Glutamatergic neuron (in vitro differentiated cells): ENCODE data around the gene PRKD3. TPM values are rescaled to one million over a fixed set of nuclear protein-coding genes. Genes with fewer than 3 reads are reported as not detected.

Experiments used
- DNase-seq: peaks from one replicate; pipeline ENCODE4 v3.0.0; 2022
- H3K27ac Mint-ChIP-seq: one replicate; pipeline ENCODE4 v1.8.0; 2020; ENCODE audit warnings: mild to moderate bottlenecking, mixed read lengths, inconsistent platforms; ENCODE audit not compliant: unreplicated experiment
- H3K27me3 Mint-ChIP-seq: one replicate; pipeline ENCODE4 v1.8.0; 2020; ENCODE audit warnings: mild to moderate bottlenecking, moderate library complexity, mixed read lengths, inconsistent platforms; ENCODE audit not compliant: unreplicated experiment
- H3K36me3 Mint-ChIP-seq: one replicate; pipeline ENCODE4 v1.8.0; 2020; ENCODE audit warnings: mild to moderate bottlenecking, mixed read lengths, inconsistent platforms; ENCODE audit not compliant: unreplicated experiment
- H3K4me1 Mint-ChIP-seq: one replicate; pipeline ENCODE4 v1.8.0; 2020; ENCODE audit warnings: mild to moderate bottlenecking, low read depth, mixed read lengths, inconsistent platforms; ENCODE audit not compliant: unreplicated experiment
- H3K4me3 Mint-ChIP-seq: one replicate; pipeline ENCODE4 v1.8.0; 2020; ENCODE audit warnings: mild to moderate bottlenecking, mixed read lengths, inconsistent platforms; ENCODE audit not compliant: unreplicated experiment
- H3K9me3 Mint-ChIP-seq: one replicate; pipeline ENCODE4 v1.8.0; 2020; ENCODE audit warnings: mild to moderate bottlenecking, moderate library complexity, mixed read lengths, inconsistent platforms; ENCODE audit not compliant: unreplicated experiment
- total RNA-seq: library from RNA; stranded (reverse); fragmentation: NEBNext Ultra II Directional; extraction: Animal tissue kit (Norgen Biotek cat#: 25700); gene quantifications from one replicate; pipeline ENCODE4 v1.2.1, GENCODE V29; 2021; ENCODE audit not compliant: unreplicated experiment
- TF ChIP-seq, protein P1 (sequence below): fragments of 200-600 bp; sonication (generic); IDR thresholded peaks from one replicate; pipeline ENCODE4 v1.5.0; 2021; ENCODE audit not compliant: partially characterized antibody, unreplicated experiment

The PRKD3 gene
- total RNA-seq, 1 donor from 2014 or later: 47.9 TPM

- TF ChIP-seq, protein P1, sequence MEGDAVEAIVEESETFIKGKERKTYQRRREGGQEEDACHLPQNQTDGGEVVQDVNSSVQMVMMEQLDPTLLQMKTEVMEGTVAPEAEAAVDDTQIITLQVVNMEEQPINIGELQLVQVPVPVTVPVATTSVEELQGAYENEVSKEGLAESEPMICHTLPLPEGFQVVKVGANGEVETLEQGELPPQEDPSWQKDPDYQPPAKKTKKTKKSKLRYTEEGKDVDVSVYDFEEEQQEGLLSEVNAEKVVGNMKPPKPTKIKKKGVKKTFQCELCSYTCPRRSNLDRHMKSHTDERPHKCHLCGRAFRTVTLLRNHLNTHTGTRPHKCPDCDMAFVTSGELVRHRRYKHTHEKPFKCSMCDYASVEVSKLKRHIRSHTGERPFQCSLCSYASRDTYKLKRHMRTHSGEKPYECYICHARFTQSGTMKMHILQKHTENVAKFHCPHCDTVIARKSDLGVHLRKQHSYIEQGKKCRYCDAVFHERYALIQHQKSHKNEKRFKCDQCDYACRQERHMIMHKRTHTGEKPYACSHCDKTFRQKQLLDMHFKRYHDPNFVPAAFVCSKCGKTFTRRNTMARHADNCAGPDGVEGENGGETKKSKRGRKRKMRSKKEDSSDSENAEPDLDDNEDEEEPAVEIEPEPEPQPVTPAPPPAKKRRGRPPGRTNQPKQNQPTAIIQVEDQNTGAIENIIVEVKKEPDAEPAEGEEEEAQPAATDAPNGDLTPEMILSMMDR: no peak
- Mint-ChIP-seq H3K4me3 (no peak overlapping the region), H3K4me1 (peaks cover 7% of the 10 kb centered on the region), H3K27me3 (no peaks in the 10 kb centered on the region), H3K36me3 (no peaks in the 10 kb centered on the region), H3K27ac (no peak overlapping the region), H3K9me3 (no peaks in the 10 kb centered on the region)
- DNase-seq: no peak
Measured at GRCh38 chr2:37337620-37338280, 13.1 kb upstream of the PRKD3 start.

GRCh38 chr2:37335604-37336003, 11.0 kb upstream of the PRKD3 start:
- no peaks in the 10 kb centered on the region for H3K27me3 Mint-ChIP-seq
- H3K4me1 Mint-ChIP-seq: peaks cover 7% of the 10 kb centered on the region
- no peak overlapping the region for H3K27ac Mint-ChIP-seq
- TF ChIP-seq, protein P1: no peak
- no peak for DNase-seq
- no peak overlapping the region for H3K4me3 Mint-ChIP-seq
- no peaks in the 10 kb centered on the region for H3K9me3 Mint-ChIP-seq
- no peaks in the 10 kb centered on the region for H3K36me3 Mint-ChIP-seq

- Mint-ChIP-seq H3K36me3 (no peaks in the 10 kb centered on the region), H3K27me3 (no peaks in the 10 kb centered on the region), H3K4me1 (no peaks in the 10 kb centered on the region), H3K4me3 (no peak overlapping the region), H3K9me3 (no peaks in the 10 kb centered on the region), H3K27ac (no peak overlapping the region)
- DNase-seq: no peak
- TF ChIP-seq, protein P1: no peak
Measured at GRCh38 chr2:37333256-37333655, 8.6 kb upstream of the PRKD3 start.

DNA sequence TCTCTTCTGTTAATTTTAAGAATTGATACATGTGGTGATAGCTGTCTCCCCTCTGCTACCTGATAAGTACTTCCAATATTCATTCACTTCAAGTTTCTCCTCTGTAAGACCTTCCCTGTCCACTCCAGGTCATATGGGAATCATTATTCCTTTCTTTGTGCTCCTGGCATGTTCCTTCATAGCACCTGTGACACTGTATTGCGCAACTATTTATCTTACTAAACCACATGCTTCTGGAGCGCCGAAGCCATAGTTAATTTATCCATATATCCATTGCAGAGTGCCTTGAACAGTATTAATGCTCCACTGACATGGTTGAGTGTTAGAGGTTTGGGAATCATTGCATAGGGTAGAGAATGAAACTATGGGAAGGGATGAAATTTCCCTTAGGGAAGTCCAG, 7.9 kb upstream of the PRKD3 start:
- no peak for DNase-seq

GRCh38 chr2:37330681-37331080, 6.0 kb upstream of the PRKD3 start:
- H3K4me3 Mint-ChIP-seq: no peak overlapping the region
- no peak for DNase-seq
- H3K36me3 Mint-ChIP-seq: no peaks in the 10 kb centered on the region
- no peaks in the 10 kb centered on the region for H3K4me1 Mint-ChIP-seq
- TF ChIP-seq, protein P1: no peak
- H3K27ac Mint-ChIP-seq: no peak overlapping the region
- H3K27me3 Mint-ChIP-seq: no peaks in the 10 kb centered on the region
- H3K9me3 Mint-ChIP-seq: no peaks in the 10 kb centered on the region

More for the DNA sequence above, 7.9 kb upstream of the PRKD3 start:
- no peaks in the 10 kb centered on the region for H3K36me3 Mint-ChIP-seq
- TF ChIP-seq, protein P1: no peak
- no peak overlapping the region for H3K4me3 Mint-ChIP-seq
- H3K9me3 Mint-ChIP-seq: no peaks in the 10 kb centered on the region
- no peak overlapping the region for H3K27ac Mint-ChIP-seq
- H3K27me3 Mint-ChIP-seq: no peaks in the 10 kb centered on the region
- H3K4me1 Mint-ChIP-seq: no peaks in the 10 kb centered on the region
